HG03064 (cell line): Measurements from ENCODE around the gene PCYT2.
A peak's percentile ranks its signal among the peaks of the same experiment; 100 is the strongest.

ENCODE experiments used
- ATAC-seq: cut with Tn5 transposase; IDR thresholded peaks from one replicate; pipeline ENCODE4 v1.9.1; 2021; ENCODE audit warnings: low read depth; ENCODE audit not compliant: unreplicated experiment

Gene PCYT2

DNA sequence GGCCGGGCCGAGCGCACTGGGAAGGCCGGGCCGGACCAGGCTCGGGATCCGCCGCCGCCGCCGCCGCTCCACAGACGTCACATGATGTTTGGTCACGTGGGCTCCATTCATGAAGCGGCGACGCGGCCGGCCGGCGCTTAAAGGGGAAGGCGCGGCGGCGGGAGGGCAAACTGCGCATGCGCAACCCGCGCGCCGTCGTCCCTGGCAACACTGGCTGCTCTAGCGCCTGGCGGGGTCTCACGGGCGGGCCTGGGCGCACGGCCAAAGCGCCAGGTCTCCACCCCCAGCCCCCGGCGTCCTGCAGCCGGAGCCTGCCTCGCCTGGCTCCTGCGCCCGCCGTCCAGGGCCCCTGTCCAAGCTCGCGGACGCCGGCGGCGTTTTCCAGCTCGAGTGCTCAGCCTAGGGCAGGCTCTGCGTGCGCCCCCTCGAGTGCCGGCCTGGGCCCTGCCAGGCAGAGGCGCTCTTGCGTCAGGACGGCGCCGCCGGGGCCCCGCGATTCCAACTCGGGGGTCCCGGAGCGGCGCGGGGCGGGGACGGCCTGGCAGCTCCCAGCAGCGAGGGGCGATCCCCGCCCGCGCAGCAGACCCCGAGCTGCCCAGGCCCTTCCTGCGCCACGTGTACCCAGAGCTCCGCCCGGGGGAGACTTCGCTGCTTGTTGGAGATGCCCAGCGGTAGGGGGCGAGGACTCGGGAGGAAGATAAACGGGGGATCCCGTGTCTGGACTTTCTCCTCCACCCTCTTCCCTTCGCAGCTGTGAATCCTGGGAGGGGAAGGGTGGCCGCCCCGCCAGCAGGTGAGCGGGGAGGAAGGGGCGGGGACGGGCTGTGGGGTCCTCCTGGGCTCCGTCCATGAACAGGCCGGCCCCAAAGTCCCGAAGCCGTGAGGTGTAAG is 16.7 kb upstream of the PCYT2 start, which contains the start of gene MAFG:
TSS of gene MAFG (minus strand) at position 83 of the 891 bp plus-strand sequence. CDS start 4,550 bp downstream, outside the sequence.
- ATAC-seq = peak; percentile 56

DNA sequence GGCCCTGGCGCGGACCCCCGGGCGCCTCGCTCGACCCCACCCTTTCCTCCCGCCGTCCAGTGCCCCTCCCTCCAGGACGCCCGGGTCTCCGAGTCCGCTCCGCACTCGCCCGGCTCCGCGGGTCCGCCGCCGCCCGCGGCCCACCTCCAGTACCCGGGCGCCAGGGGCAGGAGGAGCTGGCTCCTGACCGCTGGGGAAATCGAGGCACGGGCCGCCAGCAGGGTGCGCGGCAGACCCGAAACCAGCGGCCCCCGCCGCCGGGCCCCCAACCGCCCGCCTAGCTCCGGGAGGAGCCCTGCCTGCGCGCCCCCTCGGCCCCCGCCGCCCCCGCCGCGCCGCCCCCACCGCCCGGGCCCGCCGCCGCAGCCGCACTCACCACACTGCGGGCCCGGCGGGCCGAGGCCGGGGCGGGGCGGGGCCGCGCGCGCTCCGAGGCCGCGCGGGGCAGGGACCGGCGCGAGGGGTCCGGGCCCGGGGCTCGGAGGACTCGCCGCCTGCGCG is 16.0 kb upstream of the PCYT2 start:
- peak; percentile 12 for ATAC-seq

DNA sequence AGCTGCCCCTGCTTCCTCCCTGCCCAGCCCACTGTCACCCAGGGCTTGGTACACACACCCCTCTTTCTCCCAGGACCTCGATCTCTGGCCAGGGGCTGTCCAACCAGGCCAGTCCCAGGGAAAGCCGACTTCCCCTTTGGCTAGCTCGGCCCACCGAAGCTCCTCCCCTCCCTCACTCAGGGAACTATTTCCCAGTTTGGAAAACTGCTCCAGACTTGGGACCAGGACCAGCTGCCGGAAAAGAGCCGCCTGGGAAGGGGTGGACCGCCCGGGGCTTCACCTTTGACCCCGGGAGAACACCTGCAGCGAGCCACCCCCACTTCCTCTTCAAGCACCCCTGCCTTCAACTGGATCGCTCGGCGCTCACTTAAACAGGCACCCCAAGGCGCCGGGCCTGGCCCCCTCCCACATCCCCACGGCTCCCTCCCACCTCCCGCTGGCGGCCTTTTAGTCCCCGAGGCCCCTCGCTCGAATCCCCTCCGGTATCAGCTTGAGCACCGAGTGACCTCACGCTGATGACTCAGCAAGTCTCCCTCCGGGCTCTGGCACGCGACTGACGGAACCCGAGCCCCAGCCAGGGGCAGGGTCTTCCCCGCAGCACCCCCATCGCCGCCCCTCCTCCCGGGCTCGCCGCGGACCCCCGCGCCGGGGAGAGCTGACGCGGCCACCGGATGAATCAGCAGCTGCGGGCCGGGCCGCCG is 15.4 kb upstream of the PCYT2 start:
- no peak for ATAC-seq

DNA sequence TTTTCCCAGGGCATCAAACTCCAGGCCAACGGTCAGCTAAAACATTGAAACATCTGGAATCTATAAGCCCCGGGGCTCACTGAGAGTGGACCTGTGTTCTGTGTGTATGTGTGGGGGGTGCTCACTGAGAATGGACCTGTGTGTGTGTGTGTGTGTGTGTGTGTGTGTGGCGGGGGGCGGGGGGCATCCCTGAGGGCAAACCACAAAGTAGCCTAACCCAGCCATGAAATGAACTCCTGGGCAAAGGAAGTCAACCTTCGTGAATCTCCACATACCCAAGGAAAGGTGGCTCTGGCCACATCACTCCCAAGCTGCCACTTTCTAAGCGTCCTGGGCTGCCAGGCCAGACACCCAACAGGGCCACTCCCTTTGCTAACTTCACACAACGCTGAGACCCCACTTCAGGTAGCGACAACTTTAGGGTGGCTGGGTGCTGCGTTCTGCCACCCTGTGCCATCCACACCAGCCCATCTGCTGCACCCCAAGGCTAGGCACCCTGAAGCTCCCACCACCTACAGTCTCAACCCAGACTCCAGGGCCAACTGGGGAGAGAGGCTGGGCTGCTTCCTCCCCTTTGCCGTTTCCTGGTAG is 14.8 kb upstream of the PCYT2 start:
- no peak for ATAC-seq

GRCh38 chr17:81924557-81925532 is 13.6 kb upstream of the PCYT2 start:
- ATAC-seq = no peak

- ATAC-seq = no peak
Observed at GRCh38 chr17:81923302-81924260, 12.4 kb upstream of the PCYT2 start.

DNA sequence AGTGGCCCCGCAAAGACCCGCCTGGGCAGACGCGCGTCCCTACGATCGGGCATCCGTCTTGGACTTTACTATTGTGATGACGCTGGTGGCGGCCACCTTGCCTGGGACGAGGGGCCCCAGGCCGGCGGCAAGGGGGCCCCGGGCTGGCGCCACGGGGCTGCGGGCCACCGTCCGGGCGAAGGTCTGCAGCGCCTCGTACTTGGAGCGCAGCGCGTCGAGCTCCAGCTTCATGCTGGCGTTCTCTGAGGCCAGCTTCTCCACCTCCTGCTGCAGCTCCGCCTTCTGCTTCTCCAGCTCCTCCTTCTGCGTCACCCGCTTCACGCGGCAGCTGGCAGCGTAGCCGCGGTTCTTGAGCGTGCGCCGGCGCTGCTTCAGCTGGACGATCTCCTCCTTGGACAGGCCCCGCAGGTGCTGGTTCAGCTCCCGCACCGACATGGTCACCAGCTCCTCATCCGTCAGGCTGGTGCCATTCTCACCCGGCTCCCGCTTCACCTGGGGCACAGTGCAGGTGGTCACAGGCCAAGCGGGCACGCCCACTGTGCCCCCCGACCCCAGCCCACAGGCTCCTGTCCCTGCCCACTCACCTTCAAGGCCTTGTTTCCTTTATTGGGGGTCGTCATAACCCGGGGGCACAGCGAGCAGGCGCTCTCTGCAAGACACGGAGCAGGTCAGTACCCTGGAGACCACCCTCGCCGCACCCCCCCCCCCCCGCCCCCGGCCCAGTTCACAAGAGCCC is 11.5 kb upstream of the PCYT2 start:
- ATAC-seq = no peak

- ATAC-seq = no peak
Observed at GRCh38 chr17:81921996-81922565, 10.9 kb upstream of the PCYT2 start.

DNA sequence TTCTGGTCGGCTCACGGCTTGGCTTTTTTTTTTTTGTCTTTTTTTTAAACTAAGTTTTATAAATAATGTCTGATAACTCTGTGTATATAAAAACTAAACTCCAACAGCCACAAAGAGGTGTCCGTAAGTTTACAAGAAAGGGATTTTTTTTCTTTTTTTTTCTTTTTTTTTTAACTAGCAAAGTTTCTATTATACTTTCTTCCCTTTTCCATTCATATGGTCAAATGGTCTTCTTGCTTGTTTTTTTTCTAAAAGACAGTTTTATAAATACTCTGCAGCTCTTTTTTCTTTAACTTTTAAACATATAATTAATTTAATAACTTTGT is 10.3 kb upstream of the PCYT2 start:
- no peak for ATAC-seq

- no peak for ATAC-seq
Observed at GRCh38 chr17:81920612-81921536, 9.7 kb upstream of the PCYT2 start.

DNA sequence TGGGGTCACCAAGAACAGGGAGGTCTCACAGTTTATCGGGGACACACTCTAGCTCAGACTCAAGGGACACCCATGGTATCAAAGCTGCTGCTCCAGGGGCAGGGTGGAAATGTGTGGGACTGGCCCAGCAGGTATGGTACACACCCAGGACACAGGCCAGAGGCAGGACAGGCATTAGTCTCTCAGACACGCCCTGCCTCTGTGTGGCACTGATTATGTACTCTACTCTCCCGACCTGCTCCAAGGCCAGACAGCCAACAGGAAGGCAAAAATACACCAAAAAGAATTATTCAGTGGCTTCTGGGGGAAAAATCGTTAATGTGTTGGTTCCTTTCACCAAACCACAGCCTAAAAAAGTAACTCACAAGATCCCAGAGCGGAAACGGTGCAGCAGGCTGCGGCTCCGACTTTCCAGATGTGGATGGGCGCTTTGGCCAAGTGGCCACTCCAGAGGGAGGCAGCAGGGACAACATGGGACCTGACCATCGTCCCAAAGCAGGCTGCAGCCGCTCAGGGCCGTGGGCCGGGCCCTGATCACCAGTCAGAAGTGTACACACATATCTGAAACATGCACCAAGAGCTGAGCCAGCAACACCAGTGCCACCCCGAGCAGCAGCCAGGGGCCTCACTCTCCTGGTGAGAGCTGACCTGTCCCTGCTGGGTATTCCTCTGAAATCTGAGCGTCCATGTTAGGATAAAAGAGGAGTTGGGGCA is 7.8 kb upstream of the PCYT2 start:
- ATAC-seq = no peak

DNA sequence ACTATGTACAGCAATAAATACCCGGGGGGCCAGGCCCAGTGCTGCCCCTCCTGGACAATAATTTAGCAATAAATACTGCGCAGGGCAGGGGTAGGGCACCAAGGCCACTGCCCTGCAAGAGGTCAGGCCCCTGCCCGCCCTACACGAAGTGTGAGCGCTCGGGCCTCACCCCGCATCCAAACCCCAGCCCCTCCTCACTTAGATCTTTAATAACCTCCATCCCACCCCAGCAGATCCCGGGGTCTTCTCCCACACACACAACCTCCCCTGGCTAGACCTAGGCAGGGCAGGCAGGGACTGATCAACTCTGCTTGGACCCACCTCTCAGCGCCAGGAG is 7.1 kb upstream of the PCYT2 start:
- ATAC-seq = peak; percentile 5

- ATAC-seq = peak; percentile 57
Observed at GRCh38 chr17:81917565-81918332, 6.5 kb upstream of the PCYT2 start, which contains the start of gene SIRT7. Gene SIRT7 (minus strand): TSS chr17:81918176. CDS start chr17:81918131, 45 bp downstream.

DNA sequence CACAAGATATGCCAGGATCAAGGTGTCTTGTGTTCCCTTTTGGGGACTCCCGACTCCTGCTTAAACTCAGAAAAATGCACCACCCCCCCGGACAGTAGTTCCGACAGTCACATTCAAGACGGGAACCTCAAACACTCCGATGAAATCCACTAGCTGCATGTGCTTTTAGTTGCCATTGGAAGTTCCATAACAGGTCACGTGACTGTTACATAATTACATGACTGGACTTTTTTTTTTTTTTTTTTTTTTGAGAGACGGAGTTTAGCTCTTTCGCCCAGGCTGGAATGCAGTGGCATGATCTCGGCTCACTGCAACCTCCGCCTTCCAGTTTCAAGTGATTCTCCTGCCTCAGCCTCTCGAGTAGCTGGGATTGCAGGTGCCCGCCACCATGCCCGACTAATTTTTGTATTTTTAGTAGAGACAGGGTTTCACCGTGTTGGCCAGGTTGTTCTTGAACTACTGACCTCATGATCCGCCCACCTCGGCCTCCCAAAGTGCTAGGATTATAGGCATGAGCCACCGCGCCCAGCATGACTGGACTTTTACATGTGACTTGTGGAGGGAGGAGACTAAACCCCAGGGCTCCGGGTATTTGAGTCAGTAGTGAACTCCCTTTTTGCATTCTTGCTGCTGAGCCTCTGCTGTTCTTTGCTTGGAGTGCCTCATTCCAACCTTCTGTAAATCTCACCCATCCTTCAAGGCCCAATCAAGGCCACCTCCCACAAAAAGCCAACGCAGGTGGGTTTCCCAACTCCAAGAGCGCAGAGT is 5.2 kb upstream of the PCYT2 start:
- no peak for ATAC-seq

DNA sequence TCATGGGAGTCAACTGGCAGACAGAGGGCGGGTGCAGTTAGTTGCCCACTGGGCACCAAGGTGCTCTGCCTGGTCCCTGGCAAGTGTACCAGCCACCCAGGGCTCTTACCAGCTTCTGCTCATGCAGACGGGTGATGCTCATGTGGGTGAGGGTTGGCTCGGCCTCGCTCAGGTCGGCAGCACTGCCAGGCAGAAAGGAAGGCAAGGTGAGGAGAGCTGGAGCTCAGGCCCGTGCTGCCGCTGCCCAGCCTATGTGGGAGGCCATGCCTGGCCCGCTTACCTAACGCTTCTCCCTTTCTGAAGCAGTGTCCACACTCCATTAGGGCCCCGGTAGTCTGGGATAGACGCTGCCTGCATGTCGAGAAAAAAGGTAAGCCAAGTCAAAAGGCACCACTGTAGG is 4.1 kb upstream of the PCYT2 start:
- ATAC-seq = no peak
